CD8-positive, alpha-beta memory T cell (primary cell): ENCODE measurements around the gene PCDH1. TPM values are rescaled to one million over a fixed set of nuclear protein-coding genes. Genes with fewer than 3 reads are reported as not detected.

Source experiments
- CTCF ChIA-PET: fragments of 350-600 bp; sonication (Branson Sonifier 250); formaldehyde crosslinking; loops from one replicate; lab custom pipeline; 2021; ENCODE audit warnings: antibody characterized with exemption; lab: Charles Lee
- POLR2A ChIA-PET: fragments of 350-600 bp; sonication (Branson Sonifier 250); formaldehyde crosslinking; loops from one replicate; lab custom pipeline; 2021; ENCODE audit warnings: antibody characterized with exemption; lab: Charles Lee
- DNase-seq, 5 donors: peaks; one replicate each; pipeline versions ENCODE4 v3.0.0 to v3.0.0-alpha.2; 2020 to 2022; ENCODE audit warnings: mixed read lengths in 1 of 5
- H3K27ac ChIP-seq: one replicate; pipeline ENCODE4 v1.7.0; 2013; ENCODE audit warnings: low read depth, mild to moderate bottlenecking, low read length, moderate library complexity
- H3K27me3 ChIP-seq: 2 replicates; pipeline ENCODE4 v1.7.0; 2013; ENCODE audit warnings: low read length, mild to moderate bottlenecking; ENCODE audit not compliant: insufficient read depth, poor library complexity, severe bottlenecking
- H3K36me3 ChIP-seq: 2 replicates; pipeline ENCODE4 v1.7.0; 2013; ENCODE audit warnings: mild to moderate bottlenecking, low read length, moderate library complexity; ENCODE audit not compliant: insufficient read depth
- H3K4me1 ChIP-seq: 2 replicates; pipeline ENCODE4 v1.7.0; 2013; ENCODE audit warnings: mild to moderate bottlenecking, low read length, moderate library complexity; ENCODE audit not compliant: insufficient read depth
- H3K4me3 ChIP-seq: 2 replicates; pipeline ENCODE4 v1.7.0; 2013; ENCODE audit warnings: mild to moderate bottlenecking, low read length
- H3K9me3 ChIP-seq: 2 replicates; pipeline ENCODE4 v1.7.0; 2013; ENCODE audit warnings: mild to moderate bottlenecking, low read length
- H3K27ac Mint-ChIP-seq, 8 donors: one replicate each; pipeline ENCODE4 v1.8.0; 2020 to 2021; ENCODE audit warnings: mixed read lengths in 8 of 8, mild to moderate bottlenecking in 6 of 8, inconsistent platforms in 3 of 8, moderate library complexity in 3 of 8
- H3K27me3 Mint-ChIP-seq, 2 donors: one replicate each; pipeline ENCODE4 v1.8.0; 2020 to 2021; ENCODE audit warnings: mixed read lengths in 2 of 2, mild to moderate bottlenecking in 1 of 2, moderate library complexity in 1 of 2
- H3K36me3 Mint-ChIP-seq, 3 donors: one replicate each; pipeline ENCODE4 v1.8.0; 2020 to 2021; ENCODE audit warnings: mixed read lengths in 3 of 3, inconsistent platforms in 1 of 3, mild to moderate bottlenecking in 1 of 3
- H3K4me1 Mint-ChIP-seq, 3 donors: one replicate each; pipeline ENCODE4 v1.8.0; 2020 to 2021; ENCODE audit warnings: mixed read lengths in 3 of 3, inconsistent platforms in 1 of 3, mild to moderate bottlenecking in 1 of 3
- H3K4me3 Mint-ChIP-seq, 7 donors: one replicate each; pipeline ENCODE4 v1.8.0; 2020 to 2021; ENCODE audit warnings: mixed read lengths in 7 of 7, mild to moderate bottlenecking in 6 of 7, moderate library complexity in 4 of 7, inconsistent platforms in 2 of 7
- H3K9me3 Mint-ChIP-seq, 5 donors: one replicate each; pipeline ENCODE4 v1.8.0; 2020 to 2022; ENCODE audit warnings: mixed read lengths in 5 of 5, mild to moderate bottlenecking in 3 of 5, moderate library complexity in 2 of 5, inconsistent platforms in 1 of 5
- polyA plus RNA-seq: library from polyadenylated mRNA; unstranded; fragments of 300-500 nt; fragmentation: Illumina TruSeq; gene quantifications from one replicate; pipeline ENCODE4 v1.2.3, GENCODE V29; 2021
- total RNA-seq, 2 experiments: library from RNA; stranded (reverse); gene quantifications; one replicate each; pipeline ENCODE4 v1.2.3, GENCODE V29; 2021

PCDH1 gene
- total and polyA plus RNA-seq, 3 experiments from 2014 or later, result 0.54 TPM; not detected in 2

DNA sequence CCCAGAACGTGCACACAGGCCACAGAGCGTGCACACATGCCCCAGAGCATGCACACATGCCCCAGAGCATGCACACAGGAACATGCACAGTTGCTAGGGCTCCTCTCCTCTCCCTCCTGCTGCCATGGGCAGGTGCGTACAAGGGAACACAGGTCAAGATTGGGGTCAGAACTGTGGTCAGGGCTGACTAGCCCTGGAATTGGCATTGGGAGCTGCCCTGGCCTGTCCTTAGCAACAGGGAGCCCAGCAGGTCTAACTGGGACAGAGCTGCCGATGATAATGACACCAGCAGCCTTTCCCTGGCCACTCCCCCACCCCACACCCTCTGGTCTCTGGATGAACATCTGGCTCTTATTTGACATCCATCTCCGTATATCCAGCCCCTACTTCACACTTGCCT is 8.0 kb downstream of the PCDH1 start:
- H3K27ac ChIP-seq, result no peak overlapping the region
- Mint-ChIP-seq H3K9me3 (no peaks in the 10 kb centered on the region), H3K4me1 (peaks cover 0 to 2% (median 0%) of the 10 kb centered on the region in 3 donors), H3K36me3 (no peaks in the 10 kb centered on the region), H3K27me3 (peaks cover 29 to 62% of the 10 kb centered on the region in 2 donors), H3K27ac (peak overlapping the region in 1 of 8 donors; percentile 48), H3K4me3 (no peak overlapping the region)
- peaks cover 25% of the 10 kb centered on the region for H3K27me3 ChIP-seq
- peak in 1 of 5 donors; percentile 11 for DNase-seq
- CTCF ChIA-PET, result interaction anchor here (2.2 to 2.6 kb wide), 2 partner anchors 9 to 178 kb away, joined by 7 to 10 read pairs; partner anchors contain the start of gene PCDH1
- no peaks in the 10 kb centered on the region for H3K36me3 ChIP-seq
- POLR2A ChIA-PET, result no interaction called here
- H3K4me3 ChIP-seq, result no peak overlapping the region
- H3K9me3 ChIP-seq, result no peaks in the 10 kb centered on the region
- H3K4me1 ChIP-seq, result no peaks in the 10 kb centered on the region

DNA sequence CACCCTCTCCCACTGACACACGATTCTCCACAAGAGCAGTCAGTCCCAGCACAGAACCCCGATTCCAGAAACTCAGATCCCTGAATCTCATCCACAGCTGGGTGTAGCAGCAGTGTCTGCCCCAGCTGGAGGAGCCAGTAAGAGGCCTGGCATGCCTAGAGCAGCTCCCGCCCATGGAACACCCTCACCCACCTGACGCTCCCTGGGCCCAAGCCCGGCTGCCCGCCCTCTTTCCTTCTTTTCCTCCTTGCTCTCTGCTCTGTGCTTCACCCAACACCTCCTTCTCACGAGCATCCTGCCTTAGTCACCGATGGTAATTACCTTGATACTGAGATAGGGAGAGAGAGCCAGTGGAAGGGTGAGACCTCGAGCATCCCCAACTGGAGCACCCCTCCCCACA is 8.7 kb downstream of the PCDH1 start:
- no peaks in the 10 kb centered on the region for H3K4me1 Mint-ChIP-seq
- Histone ChIP-seq H3K27ac (no peak overlapping the region), H3K9me3 (no peaks in the 10 kb centered on the region), H3K36me3 (no peaks in the 10 kb centered on the region), H3K27me3 (peaks cover 18% of the 10 kb centered on the region), H3K4me3 (no peak overlapping the region), H3K4me1 (no peaks in the 10 kb centered on the region)
- H3K9me3 Mint-ChIP-seq, result no peaks in the 10 kb centered on the region
- ChIA-PET CTCF (interaction anchor here (1.4 to 2.6 kb wide), 3 partner anchors 8 to 177 kb away, joined by 3 to 10 read pairs (median 7); partner anchors contain the start of gene PCDH1), POLR2A (no interaction called here)
- peak in 1 of 5 donors; percentile 13 for DNase-seq
- H3K36me3 Mint-ChIP-seq, result no peaks in the 10 kb centered on the region
- H3K27ac Mint-ChIP-seq, result no peak overlapping the region
- no peak overlapping the region for H3K4me3 Mint-ChIP-seq
- peaks cover 23 to 55% of the 10 kb centered on the region in 2 donors for H3K27me3 Mint-ChIP-seq

DNA sequence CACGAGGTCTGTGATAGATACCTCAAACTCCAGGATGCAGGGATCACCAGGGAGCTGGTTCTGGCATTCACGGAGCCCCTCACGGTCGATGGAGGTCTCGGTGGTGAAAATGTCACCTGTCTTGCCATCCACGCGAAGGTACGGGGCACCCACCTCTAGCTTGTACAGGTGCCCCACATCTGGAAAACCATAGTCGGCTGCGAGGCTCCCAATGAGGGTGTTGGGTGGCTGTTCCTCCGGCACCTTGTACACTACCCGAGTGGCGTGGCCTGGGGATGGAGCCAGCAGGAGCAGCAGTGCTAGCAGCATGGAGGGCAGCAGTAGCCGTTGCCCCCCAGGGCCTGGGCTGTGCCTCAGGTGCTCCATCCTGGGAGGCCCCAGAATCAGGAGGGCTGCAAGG is 9.2 kb downstream of the PCDH1 start:
- peaks cover 18 to 50% of the 10 kb centered on the region in 2 donors for H3K27me3 Mint-ChIP-seq
- Histone ChIP-seq H3K4me3 (no peak overlapping the region), H3K4me1 (no peaks in the 10 kb centered on the region), H3K27ac (no peak overlapping the region), H3K36me3 (no peaks in the 10 kb centered on the region), H3K27me3 (peaks cover 16% of the 10 kb centered on the region), H3K9me3 (no peaks in the 10 kb centered on the region)
- ChIA-PET POLR2A (no interaction called here), CTCF (interaction anchor here (1.4 to 2.6 kb wide), 3 partner anchors 8 to 177 kb away, joined by 3 to 10 read pairs (median 7); partner anchors contain the start of gene PCDH1)
- H3K36me3 Mint-ChIP-seq, result no peaks in the 10 kb centered on the region
- H3K9me3 Mint-ChIP-seq, result no peaks in the 10 kb centered on the region
- no peaks in the 10 kb centered on the region for H3K4me1 Mint-ChIP-seq
- H3K27ac Mint-ChIP-seq, result no peak overlapping the region
- DNase-seq, result no peak
- H3K4me3 Mint-ChIP-seq, result no peak overlapping the region

DNA sequence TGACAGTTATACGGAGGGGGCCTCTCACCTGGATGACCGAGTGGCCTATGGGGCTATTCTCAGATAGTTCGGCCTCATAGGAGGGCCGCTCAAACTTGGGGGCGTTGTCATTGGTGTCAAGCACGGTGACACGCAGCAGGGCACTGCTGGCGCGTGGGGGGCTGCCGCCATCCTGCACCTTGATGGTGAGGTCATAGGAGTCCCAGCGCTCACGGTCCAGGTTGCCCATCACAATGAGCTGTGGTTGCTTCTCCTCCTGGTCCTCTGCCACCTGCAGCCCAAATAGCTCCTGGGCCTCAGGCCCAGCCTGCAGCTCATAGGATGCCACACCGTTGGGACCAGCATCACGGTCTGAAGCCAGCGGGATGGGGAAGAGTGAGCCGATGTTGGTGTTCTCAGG is 9.7 kb downstream of the PCDH1 start:
- Mint-ChIP-seq H3K9me3 (no peaks in the 10 kb centered on the region), H3K4me1 (no peaks in the 10 kb centered on the region), H3K4me3 (no peak overlapping the region), H3K27ac (no peak overlapping the region), H3K36me3 (no peaks in the 10 kb centered on the region), H3K27me3 (peaks cover 17 to 45% of the 10 kb centered on the region in 2 donors)
- H3K27ac ChIP-seq, result no peak overlapping the region
- H3K4me3 ChIP-seq, result no peak overlapping the region
- H3K27me3 ChIP-seq, result peaks cover 11% of the 10 kb centered on the region
- ChIA-PET POLR2A (no interaction called here), CTCF (interaction anchor here (1.4 to 2.6 kb wide), 3 partner anchors 9 to 12 kb away, joined by 3 to 10 read pairs (median 3); partner anchors contain the start of gene PCDH1)
- H3K4me1 ChIP-seq, result no peaks in the 10 kb centered on the region
- H3K9me3 ChIP-seq, result no peaks in the 10 kb centered on the region
- H3K36me3 ChIP-seq, result no peaks in the 10 kb centered on the region
- no peak for DNase-seq

DNA sequence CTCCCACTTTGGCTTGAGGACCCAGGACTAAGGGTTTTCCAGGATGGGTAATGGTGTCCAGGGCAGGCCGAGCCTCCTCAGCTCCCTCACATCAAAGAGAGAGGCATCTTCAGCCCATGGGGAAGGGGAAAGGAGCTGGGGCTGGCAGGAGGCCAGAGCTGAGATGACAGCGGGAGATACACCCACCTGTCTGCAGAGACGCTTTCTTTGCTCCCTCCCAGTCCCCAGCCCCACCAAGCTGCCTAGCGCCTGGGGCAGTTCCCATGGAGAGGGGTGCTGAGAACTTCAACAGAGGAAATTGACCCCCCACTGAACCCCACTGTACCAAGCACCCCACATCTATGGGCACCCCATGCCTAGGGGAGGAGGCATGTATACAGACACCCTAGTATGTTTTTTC is 10.6 kb downstream of the PCDH1 start:
- no peak for DNase-seq
- Mint-ChIP-seq H3K36me3 (no peaks in the 10 kb centered on the region), H3K4me3 (no peak overlapping the region), H3K27me3 (peaks cover 19 to 41% of the 10 kb centered on the region in 2 donors), H3K27ac (no peak overlapping the region), H3K4me1 (no peaks in the 10 kb centered on the region), H3K9me3 (no peaks in the 10 kb centered on the region)
- ChIA-PET POLR2A (no interaction called here), CTCF (interaction anchor here (1.3 to 1.5 kb wide), 4 partner anchors 11 to 176 kb away, joined by 3 to 5 read pairs (median 3); partner anchors contain the start of gene PCDH1)
- no peaks in the 10 kb centered on the region for H3K36me3 ChIP-seq
- H3K27me3 ChIP-seq, result peaks cover 10% of the 10 kb centered on the region
- H3K27ac ChIP-seq, result no peak overlapping the region
- no peaks in the 10 kb centered on the region for H3K4me1 ChIP-seq
- H3K9me3 ChIP-seq, result no peaks in the 10 kb centered on the region
- no peak overlapping the region for H3K4me3 ChIP-seq

DNA sequence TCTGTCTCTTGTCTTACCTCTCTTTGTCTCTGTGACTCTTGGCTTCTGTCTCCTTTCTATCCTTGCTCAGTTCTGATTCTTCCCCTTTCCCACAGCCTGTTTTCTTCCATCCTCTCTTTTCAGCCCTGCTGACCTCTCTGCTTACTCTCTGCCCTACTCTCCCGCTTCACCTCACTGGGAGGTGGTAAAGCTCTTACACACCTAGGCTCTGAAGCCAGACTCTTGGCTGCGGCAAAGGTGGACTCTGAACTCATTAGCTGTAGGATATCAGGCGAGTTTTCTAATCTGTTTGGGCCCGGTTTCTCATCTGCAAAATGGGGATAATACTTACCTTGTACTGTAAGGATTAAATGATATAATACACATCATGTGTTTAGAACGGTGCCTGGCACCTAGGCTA is 11.1 kb downstream of the PCDH1 start:
- Mint-ChIP-seq H3K4me3 (no peak overlapping the region), H3K4me1 (no peaks in the 10 kb centered on the region), H3K27ac (no peak overlapping the region), H3K9me3 (no peaks in the 10 kb centered on the region), H3K36me3 (no peaks in the 10 kb centered on the region), H3K27me3 (peaks cover 19 to 40% of the 10 kb centered on the region in 2 donors)
- no peak overlapping the region for H3K27ac ChIP-seq
- CTCF ChIA-PET, result interaction anchor here (1.3 to 1.5 kb wide), 4 partner anchors 11 to 175 kb away, joined by 3 to 5 read pairs (median 3); partner anchors contain the start of gene PCDH1
- H3K27me3 ChIP-seq, result peaks cover 6% of the 10 kb centered on the region
- H3K4me1 ChIP-seq, result no peaks in the 10 kb centered on the region
- H3K36me3 ChIP-seq, result no peaks in the 10 kb centered on the region
- no peak for DNase-seq
- no peak overlapping the region for H3K4me3 ChIP-seq
- H3K9me3 ChIP-seq, result no peaks in the 10 kb centered on the region
- POLR2A ChIA-PET, result no interaction called here

DNA sequence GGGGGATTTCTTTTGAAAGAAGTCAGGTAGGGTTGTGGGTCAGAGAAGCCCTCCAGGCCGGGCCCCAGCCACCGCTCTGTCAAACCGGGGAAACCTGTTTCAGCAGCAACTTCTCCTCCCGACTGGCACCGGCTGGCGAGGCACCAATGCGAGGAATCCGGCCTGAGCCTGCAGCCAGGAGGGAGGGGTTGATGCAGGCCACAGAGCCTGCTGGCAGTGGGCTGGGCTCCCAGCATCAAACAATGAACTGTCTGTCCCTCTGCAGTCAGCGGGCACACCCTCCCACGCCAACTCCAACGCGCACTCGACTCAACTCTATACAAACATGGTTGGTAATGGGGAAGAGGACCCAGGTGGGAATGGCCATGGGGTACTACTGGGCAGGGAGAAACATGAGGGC is 12.1 kb downstream of the PCDH1 start:
- no peak overlapping the region for H3K27ac ChIP-seq

DNA sequence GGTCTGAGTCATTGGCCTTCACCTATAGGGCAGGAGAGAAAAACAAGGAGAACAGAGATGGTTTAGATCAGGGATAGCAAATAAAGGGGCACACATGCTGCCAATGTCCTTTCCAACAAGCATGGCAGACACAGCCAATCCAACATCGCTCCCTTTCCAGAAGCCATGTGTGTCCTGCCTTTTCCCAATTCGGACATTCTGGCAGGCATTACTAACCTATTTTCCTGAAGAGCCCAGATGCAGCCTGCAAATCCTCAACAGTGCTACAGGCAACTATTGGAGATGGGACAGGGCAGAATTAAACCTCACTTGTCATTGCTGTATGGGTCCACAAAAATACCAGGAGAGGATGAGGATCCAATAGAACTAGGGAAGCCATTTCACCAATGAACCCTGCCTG is 12.8 kb downstream of the PCDH1 start:
- H3K27ac Mint-ChIP-seq, result no peak overlapping the region
- Histone ChIP-seq H3K4me1 (no peaks in the 10 kb centered on the region), H3K27me3 (no peaks in the 10 kb centered on the region), H3K4me3 (no peak overlapping the region), H3K9me3 (no peaks in the 10 kb centered on the region), H3K36me3 (no peaks in the 10 kb centered on the region), H3K27ac (no peak overlapping the region)
- no peaks in the 10 kb centered on the region for H3K9me3 Mint-ChIP-seq
- POLR2A ChIA-PET, result no interaction called here
- no peaks in the 10 kb centered on the region for H3K36me3 Mint-ChIP-seq
- H3K4me3 Mint-ChIP-seq, result no peak overlapping the region
- CTCF ChIA-PET, result no interaction called here
- no peaks in the 10 kb centered on the region for H3K4me1 Mint-ChIP-seq
- no peak for DNase-seq
- peaks cover 12 to 34% of the 10 kb centered on the region in 2 donors for H3K27me3 Mint-ChIP-seq

More for the DNA sequence above, 12.1 kb downstream of the PCDH1 start:
- Mint-ChIP-seq H3K36me3 (no peaks in the 10 kb centered on the region), H3K27me3 (peaks cover 18 to 40% of the 10 kb centered on the region in 2 donors), H3K4me1 (no peaks in the 10 kb centered on the region), H3K9me3 (no peaks in the 10 kb centered on the region), H3K4me3 (no peak overlapping the region), H3K27ac (no peak overlapping the region)
- CTCF ChIA-PET, result interaction anchor here (1.4 kb wide), 1 partner anchor 12 kb away, joined by 3 read pairs; the partner anchor contains the start of gene PCDH1
- Histone ChIP-seq H3K4me3 (no peak overlapping the region), H3K4me1 (no peaks in the 10 kb centered on the region), H3K9me3 (no peaks in the 10 kb centered on the region), H3K36me3 (no peaks in the 10 kb centered on the region), H3K27me3 (peaks cover under 1% of the 10 kb centered on the region)
- no peak for DNase-seq
- POLR2A ChIA-PET, result no interaction called here
